Activated naive CD8-positive, alpha-beta T cell treated with anti-CD3 and anti-CD28 coated beads, Interleukin-2, amount 10 ng/mL, durations not matched to agents 7 days and 5 days (primary cell): ENCODE results near the gene FBXL2. TPM values are rescaled to one million over a fixed set of nuclear protein-coding genes. Genes with fewer than 3 reads are reported as not detected.

ENCODE experiments used
- ATAC-seq: fragments of 150-1000 bp; cut with Tn5 transposase; one replicate; pipeline ENCODE4 v1.10.0; 2021; ENCODE audit warnings: low read depth, moderate library complexity
- POLR2A ChIA-PET: fragments of 350-600 bp; sonication (Branson Sonifier 250); formaldehyde crosslinking; loops from one replicate; lab custom pipeline; 2021; ENCODE audit warnings: antibody characterized with exemption; lab: Charles Lee
- DNase-seq: peaks from one replicate; pipeline ENCODE4 v3.0.0; 2021
- H3K27ac Mint-ChIP-seq: one replicate; pipeline ENCODE4 v1.8.0; 2022; ENCODE audit warnings: mild to moderate bottlenecking, mixed read lengths
- H3K27me3 Mint-ChIP-seq: one replicate; pipeline ENCODE4 v1.8.0; 2022; ENCODE audit warnings: mild to moderate bottlenecking, moderate library complexity, mixed read lengths
- H3K36me3 Mint-ChIP-seq: one replicate; pipeline ENCODE4 v1.8.0; 2021; ENCODE audit warnings: mild to moderate bottlenecking, mixed read lengths
- H3K4me1 Mint-ChIP-seq: one replicate; pipeline ENCODE4 v1.8.0; 2021; ENCODE audit warnings: mixed read lengths
- H3K4me3 Mint-ChIP-seq: one replicate; pipeline ENCODE4 v1.8.0; 2022; ENCODE audit warnings: mild to moderate bottlenecking, moderate library complexity, mixed read lengths
- H3K9me3 Mint-ChIP-seq: one replicate; pipeline ENCODE4 v1.8.0; 2021; ENCODE audit warnings: mixed read lengths
- total RNA-seq, 2 experiments: library from RNA; stranded (reverse); gene quantifications; one replicate each; pipeline ENCODE4 v1.2.3, GENCODE V29; 2021

FBXL2 gene
- total RNA-seq, 2 experiments from 2014 or later, result not detected

DNA sequence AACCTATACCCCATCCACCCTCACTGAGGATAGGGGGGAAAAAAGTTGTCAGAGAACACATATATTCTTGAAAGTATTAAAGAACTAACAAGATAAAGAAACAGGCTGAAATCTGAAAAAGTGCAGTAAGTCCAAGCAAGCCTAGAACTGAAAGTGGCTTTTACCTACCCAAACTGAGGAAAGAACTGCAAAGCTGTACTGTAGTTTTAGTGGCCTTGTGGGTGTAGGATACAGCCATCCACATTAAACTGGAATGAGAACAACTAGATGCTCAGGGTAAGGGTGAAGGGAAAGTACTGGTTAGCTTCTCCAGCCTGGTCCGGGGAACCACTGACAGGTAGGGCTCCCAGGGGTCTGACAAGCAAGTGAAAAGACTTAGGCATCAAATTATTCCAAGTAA, 152.8 kb downstream of the FBXL2 start:
- DNase-seq, result no peak
- Mint-ChIP-seq H3K4me3 (no peak overlapping the region), H3K27me3 (no peaks in the 10 kb centered on the region), H3K4me1 (peaks cover 36% of the 10 kb centered on the region), H3K9me3 (no peaks in the 10 kb centered on the region), H3K36me3 (peaks cover 2% of the 10 kb centered on the region), H3K27ac (no peak overlapping the region)
- ATAC-seq, result no peak
- POLR2A ChIA-PET, result interaction anchor here (0.7 kb wide), 1 partner anchor 11 kb away, joined by 3 read pairs; no protein-coding TSS in a partner anchor

DNA sequence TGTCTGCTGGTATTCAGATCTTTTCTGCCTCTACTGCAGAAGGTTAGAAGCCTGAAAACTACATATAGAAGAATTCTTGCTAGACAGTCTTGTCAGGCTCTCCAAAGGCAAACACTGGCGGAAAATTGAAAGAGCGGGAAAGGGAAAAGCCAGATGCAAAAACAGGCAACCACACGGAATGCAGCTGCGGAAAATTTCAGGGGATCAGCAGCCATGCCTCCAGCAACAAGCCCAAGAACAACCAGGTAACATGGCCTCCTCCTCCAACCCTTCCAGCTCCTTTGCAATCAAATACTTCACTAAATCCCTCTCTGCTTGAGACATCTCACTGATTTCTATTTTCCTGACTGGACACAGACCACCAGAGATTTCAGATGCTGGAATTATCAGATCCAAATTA, 153.3 kb downstream of the FBXL2 start:
- ATAC-seq, result no peak
- Mint-ChIP-seq H3K27me3 (no peaks in the 10 kb centered on the region), H3K27ac (no peak overlapping the region), H3K9me3 (no peaks in the 10 kb centered on the region), H3K4me3 (no peak overlapping the region), H3K36me3 (peaks cover 2% of the 10 kb centered on the region), H3K4me1 (peaks cover 38% of the 10 kb centered on the region)
- POLR2A ChIA-PET, result no interaction called here
- DNase-seq, result no peak

DNA sequence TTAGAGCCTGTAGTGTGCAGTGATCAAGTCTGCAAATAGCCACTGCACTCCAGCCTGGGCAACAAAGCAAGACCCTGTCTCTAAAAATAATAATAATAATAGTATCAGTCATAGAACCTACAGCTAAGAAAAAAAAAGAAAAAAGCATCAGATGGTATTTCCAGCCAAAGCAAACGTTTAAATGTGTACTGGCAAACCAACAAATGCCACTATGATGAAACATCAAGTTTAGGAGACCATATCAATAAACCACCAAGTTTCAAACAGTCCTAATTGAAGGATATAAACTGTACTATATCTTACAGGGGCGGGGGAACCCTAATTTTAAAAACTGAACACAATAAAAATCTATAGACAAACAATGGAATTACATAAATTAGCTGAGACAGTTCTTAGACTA, 156.6 kb downstream of the FBXL2 start:
- ATAC-seq (no peak), DNase-seq (no peak)
- no peak overlapping the region for H3K27ac Mint-ChIP-seq
- H3K9me3 Mint-ChIP-seq, result no peaks in the 10 kb centered on the region
- H3K36me3 Mint-ChIP-seq, result peaks cover 4% of the 10 kb centered on the region
- no peaks in the 10 kb centered on the region for H3K27me3 Mint-ChIP-seq
- POLR2A ChIA-PET, result interaction anchor here (0.7 kb wide), 1 partner anchor 70 kb away, joined by 5 read pairs; no protein-coding TSS in a partner anchor
- H3K4me3 Mint-ChIP-seq, result no peak overlapping the region
- peaks cover 45% of the 10 kb centered on the region for H3K4me1 Mint-ChIP-seq

Other genes with a start within 250 kb of the FBXL2 start
- 10 to 100 TPM; 40.6 to 46.0 TPM for gene GLB1, start 180.3 kb upstream of the FBXL2 start, total RNA-seq
- gene TMPPE, start 180.3 kb upstream of the FBXL2 start, total RNA-seq, result 10 to 100 TPM in 1 of 2 experiments, 1 to 10 TPM in 1; 9.8 to 10.9 TPM
- gene CRTAP, start 163.4 kb upstream of the FBXL2 start, total RNA-seq, result 10 to 100 TPM; 36.0 to 39.4 TPM
- not detected for gene SUSD5, start 58.6 kb upstream of the FBXL2 start, total RNA-seq
- 10 to 100 TPM; 66.8 to 73.9 TPM for gene UBP1, start 163.0 kb downstream of the FBXL2 start, total RNA-seq